WTC11 (cell line): ENCODE measurements around the gene SMYD3.

Experiments
- AFF4 ChIP-seq: sonication (generic); formaldehyde crosslinking; IDR thresholded peaks from 2 replicates; pipeline ENCODE4 v1.8.1; 2023; ENCODE audit warnings: mild to moderate bottlenecking, missing genetic modification reagents, borderline replicate concordance
- ATF1 ChIP-seq: sonication (generic); formaldehyde crosslinking; IDR thresholded peaks from 2 replicates; pipeline ENCODE4 v1.8.1; 2023; ENCODE audit warnings: mild to moderate bottlenecking, moderate library complexity, missing genetic modification reagents
- ESRRA ChIP-seq: sonication (generic); formaldehyde crosslinking; IDR thresholded peaks from 2 replicates; pipeline ENCODE4 v1.8.1; 2022; ENCODE audit warnings: mild to moderate bottlenecking, missing genetic modification reagents, borderline replicate concordance
- ETV6 ChIP-seq: sonication (generic); formaldehyde crosslinking; IDR thresholded peaks from 2 replicates; pipeline ENCODE4 v1.8.1; 2022; ENCODE audit warnings: mild to moderate bottlenecking, missing genetic modification reagents
- FOXJ3 ChIP-seq: sonication (generic); formaldehyde crosslinking; IDR thresholded peaks from 2 replicates; pipeline ENCODE4 v1.9.0; 2021; ENCODE audit warnings: missing genetic modification reagents, mild to moderate bottlenecking, borderline replicate concordance
- NFYB ChIP-seq: sonication (generic); formaldehyde crosslinking; conservative IDR thresholded peaks from 2 replicates; pipeline ENCODE4 v1.8.0; 2022; ENCODE audit warnings: low read depth, missing genetic modification reagents
- RORB ChIP-seq: fragments of 250-450 bp; sonication (Bioruptor Pico); IDR thresholded peaks from 2 replicates; pipeline ENCODE4 v1.9.0; 2021; ENCODE audit warnings: mild to moderate bottlenecking
- TCF7 ChIP-seq: sonication (generic); formaldehyde crosslinking; IDR thresholded peaks from 2 replicates; pipeline ENCODE4 v1.8.0; 2022; ENCODE audit warnings: mild to moderate bottlenecking, low read depth, missing genetic modification reagents, moderate library complexity
- TEAD4 ChIP-seq: sonication (generic); formaldehyde crosslinking; IDR thresholded peaks from 2 replicates; pipeline ENCODE4 v1.8.0; 2022; ENCODE audit warnings: mild to moderate bottlenecking, missing genetic modification reagents
- TF ChIP-seq, protein P1 (sequence below): fragments of 200-600 bp; IDR thresholded peaks from 2 replicates; pipeline ENCODE4 v1.8.0; 2022; ENCODE audit warnings: antibody characterized with exemption
- TF ChIP-seq, protein P2 (sequence below): fragments of 250-450 bp; sonication (Bioruptor Pico); conservative IDR thresholded peaks from 2 replicates; pipeline ENCODE4 v1.9.0; 2021; ENCODE audit warnings: mild to moderate bottlenecking
- TF ChIP-seq, protein P3 (sequence below): sonication (generic); formaldehyde crosslinking; IDR thresholded peaks from 2 replicates; pipeline ENCODE4 v1.8.0; 2022; ENCODE audit warnings: mild to moderate bottlenecking, missing genetic modification reagents

DNA sequence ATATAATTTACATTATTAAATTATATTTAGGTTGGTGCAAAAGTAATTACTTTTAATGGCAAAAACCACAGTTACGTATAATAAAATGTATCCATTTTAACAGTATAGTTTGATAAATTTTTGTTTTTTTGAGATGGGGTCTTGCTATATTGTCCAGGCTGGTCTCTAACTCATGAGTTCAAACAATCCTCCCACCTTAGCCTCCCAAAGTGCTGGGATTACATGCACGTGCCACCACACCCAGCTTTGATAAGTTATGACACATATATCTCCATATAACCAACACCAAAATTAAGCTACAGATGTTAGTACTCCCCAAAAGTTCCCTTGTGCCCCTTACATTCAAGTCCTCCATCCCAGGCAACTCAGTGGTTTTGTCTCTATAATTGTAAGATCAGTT lies 163.1 kb downstream of the SMYD3 start:
- TF ChIP-seq, protein P1, sequence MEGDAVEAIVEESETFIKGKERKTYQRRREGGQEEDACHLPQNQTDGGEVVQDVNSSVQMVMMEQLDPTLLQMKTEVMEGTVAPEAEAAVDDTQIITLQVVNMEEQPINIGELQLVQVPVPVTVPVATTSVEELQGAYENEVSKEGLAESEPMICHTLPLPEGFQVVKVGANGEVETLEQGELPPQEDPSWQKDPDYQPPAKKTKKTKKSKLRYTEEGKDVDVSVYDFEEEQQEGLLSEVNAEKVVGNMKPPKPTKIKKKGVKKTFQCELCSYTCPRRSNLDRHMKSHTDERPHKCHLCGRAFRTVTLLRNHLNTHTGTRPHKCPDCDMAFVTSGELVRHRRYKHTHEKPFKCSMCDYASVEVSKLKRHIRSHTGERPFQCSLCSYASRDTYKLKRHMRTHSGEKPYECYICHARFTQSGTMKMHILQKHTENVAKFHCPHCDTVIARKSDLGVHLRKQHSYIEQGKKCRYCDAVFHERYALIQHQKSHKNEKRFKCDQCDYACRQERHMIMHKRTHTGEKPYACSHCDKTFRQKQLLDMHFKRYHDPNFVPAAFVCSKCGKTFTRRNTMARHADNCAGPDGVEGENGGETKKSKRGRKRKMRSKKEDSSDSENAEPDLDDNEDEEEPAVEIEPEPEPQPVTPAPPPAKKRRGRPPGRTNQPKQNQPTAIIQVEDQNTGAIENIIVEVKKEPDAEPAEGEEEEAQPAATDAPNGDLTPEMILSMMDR: no peak
- TF ChIP-seq, protein P2, sequence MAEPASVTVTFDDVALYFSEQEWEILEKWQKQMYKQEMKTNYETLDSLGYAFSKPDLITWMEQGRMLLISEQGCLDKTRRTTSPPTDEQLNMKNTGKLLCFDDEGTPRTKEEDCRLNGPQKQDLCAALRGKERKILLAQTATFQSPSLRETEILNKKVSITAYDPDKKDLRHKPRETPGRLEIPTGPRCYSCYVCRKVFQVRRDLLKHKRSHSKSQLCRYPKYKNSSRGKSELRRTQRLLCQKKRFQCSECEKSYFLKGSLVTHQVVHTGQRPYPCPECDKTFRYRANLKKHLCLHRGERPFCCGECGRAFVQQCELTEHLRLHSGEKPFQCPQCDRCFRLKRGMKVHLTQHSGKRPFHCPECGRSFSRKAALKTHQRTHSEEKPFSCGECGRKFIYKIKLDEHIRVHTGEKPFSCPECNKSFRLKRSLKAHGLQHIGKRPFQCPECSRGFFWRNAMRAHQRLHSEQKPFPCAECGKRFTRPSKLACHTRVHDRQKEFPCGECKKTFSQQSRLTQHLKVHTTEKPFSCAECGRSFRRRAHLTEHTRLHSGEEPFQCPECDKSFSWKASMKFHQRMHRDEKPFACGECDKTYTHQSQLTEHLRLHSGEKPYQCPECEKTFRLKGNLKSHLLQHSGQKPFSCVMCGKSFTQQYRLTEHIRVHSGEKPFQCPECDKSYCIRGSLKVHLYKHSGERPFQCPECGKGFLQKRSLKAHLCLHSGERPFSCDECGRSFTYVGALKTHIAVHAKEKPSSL: no peak
- TF ChIP-seq ATF1 (CRISPR knock-in tag) (no peak), FOXJ3 (CRISPR knock-in tag) (no peak), ESRRA (CRISPR knock-in tag) (no peak), TCF7 (CRISPR knock-in tag) (no peak), RORB (CRISPR knock-in tag) (no peak), NFYB (CRISPR knock-in tag) (no peak), AFF4 (CRISPR knock-in tag) (no peak), TEAD4 (no peak), ETV6 (CRISPR knock-in tag) (no peak)
- TF ChIP-seq, protein P3, sequence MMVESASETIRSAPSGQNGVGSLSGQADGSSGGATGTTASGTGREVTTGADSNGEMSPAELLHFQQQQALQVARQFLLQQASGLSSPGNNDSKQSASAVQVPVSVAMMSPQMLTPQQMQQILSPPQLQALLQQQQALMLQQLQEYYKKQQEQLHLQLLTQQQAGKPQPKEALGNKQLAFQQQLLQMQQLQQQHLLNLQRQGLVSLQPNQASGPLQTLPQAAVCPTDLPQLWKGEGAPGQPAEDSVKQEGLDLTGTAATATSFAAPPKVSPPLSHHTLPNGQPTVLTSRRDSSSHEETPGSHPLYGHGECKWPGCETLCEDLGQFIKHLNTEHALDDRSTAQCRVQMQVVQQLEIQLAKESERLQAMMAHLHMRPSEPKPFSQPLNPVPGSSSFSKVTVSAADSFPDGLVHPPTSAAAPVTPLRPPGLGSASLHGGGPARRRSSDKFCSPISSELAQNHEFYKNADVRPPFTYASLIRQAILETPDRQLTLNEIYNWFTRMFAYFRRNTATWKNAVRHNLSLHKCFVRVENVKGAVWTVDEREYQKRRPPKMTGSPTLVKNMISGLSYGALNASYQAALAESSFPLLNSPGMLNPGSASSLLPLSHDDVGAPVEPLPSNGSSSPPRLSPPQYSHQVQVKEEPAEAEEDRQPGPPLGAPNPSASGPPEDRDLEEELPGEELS: no peak
